Subcutaneous adipose tissue (tissue), 4 donors: ENCODE results near the gene PDE4B. TPM values are rescaled to one million over a fixed set of nuclear protein-coding genes. Genes with fewer than 3 reads are reported as not detected.

Experiments
- CTCF ChIP-seq: fragments of 450-650 bp; IDR thresholded peaks from one replicate; pipeline ENCODE4 v1.5.1; 2016; ENCODE audit warnings: low read depth, mild to moderate bottlenecking, control low read depth, antibody characterized with exemption, moderate library complexity
- total RNA-seq, 4 donors: library from RNA; depleted of rRNA; stranded (reverse); fragments of >200 nt; gene quantifications; one replicate each; pipeline ENCODE4 v1.1.0, GENCODE V29; 2016

PDE4B gene
- total RNA-seq, 4 donors from 2014 or later = 8.5 to 31.8 (median 15.5) TPM

GRCh38 chr1:65998763-65999583, 206.3 kb downstream of the PDE4B start:
- no peak for TF ChIP-seq CTCF

- no peak for TF ChIP-seq CTCF
These were observed 207.4 kb downstream of the PDE4B start for GRCh38 chr1:66000033-66000637.

GRCh38 chr1:66003690-66004089, 211.0 kb downstream of the PDE4B start:
- no peak for TF ChIP-seq CTCF

- no peak for TF ChIP-seq CTCF
These were observed 219.6 kb downstream of the PDE4B start for GRCh38 chr1:66012106-66012784.

- TF ChIP-seq CTCF = no peak
These were observed 220.7 kb downstream of the PDE4B start for GRCh38 chr1:66013371-66013770.

- no peak for TF ChIP-seq CTCF
These were observed 230.4 kb downstream of the PDE4B start for GRCh38 chr1:66022904-66023620.
